GM21619 (cell line): ENCODE results near the gene MYCBP2.

ENCODE experiments used
- ATAC-seq: cut with Tn5 transposase; IDR thresholded peaks from one replicate; pipeline ENCODE4 v1.9.1; 2021; ENCODE audit not compliant: unreplicated experiment

Gene MYCBP2

DNA sequence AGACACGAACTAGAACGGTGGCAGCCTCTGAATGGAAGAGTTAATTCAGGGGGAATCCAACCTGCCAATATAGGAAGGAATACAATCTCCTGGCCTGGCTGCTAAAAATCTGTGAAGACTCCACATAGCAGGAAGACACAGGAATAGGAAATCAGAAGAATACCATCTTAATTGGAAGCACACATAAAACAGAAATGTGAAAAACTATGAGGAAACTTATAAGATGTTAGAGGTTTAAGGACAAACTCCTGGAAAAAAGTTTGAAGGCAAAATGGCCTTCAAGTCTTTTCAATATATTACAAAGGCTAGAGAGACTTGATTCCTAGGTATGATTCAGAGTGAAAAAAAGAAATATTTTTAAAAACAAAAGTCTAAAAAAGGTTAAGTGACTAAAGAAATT is 221.8 kb downstream of the MYCBP2 start:
- ATAC-seq, result no peak

DNA sequence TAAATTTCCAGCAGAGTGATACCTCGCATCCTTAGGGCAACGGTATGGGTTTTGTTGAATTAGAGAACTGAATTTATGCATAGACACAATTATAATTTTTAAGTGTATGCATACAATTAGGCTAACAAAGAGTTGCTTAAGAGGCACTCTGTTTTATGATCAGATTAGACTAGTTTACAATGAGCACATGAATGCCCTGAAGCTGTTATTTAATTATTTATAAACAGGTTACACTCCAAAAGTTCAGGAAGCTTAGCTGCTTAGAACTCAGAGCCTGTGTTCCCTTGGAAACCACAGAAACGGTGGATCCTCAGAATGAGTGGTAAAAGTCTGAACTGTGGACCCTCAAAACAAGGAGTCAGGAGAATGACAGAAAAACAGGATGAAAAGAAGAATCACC is 227.5 kb downstream of the MYCBP2 start:
- ATAC-seq, result no peak

DNA sequence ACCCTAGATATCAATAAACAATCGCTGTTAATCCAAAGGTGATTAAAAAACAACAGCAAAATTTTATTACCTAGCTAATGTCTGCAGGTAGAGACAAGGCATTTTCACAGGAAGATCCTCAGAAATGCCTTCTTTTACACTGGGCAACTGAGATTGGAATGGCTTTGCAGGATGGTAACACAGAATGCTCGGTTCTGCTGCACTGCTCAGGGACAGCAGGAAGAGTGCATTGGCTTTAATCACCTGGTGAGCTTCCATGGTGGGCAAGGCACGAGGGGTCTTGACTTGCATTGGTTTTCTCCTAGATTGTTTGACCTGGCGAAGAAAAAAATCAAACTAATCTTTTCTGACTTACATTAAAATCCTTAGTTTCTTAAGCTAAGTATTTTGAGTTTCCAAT is 231.6 kb downstream of the MYCBP2 start:
- no peak for ATAC-seq

DNA sequence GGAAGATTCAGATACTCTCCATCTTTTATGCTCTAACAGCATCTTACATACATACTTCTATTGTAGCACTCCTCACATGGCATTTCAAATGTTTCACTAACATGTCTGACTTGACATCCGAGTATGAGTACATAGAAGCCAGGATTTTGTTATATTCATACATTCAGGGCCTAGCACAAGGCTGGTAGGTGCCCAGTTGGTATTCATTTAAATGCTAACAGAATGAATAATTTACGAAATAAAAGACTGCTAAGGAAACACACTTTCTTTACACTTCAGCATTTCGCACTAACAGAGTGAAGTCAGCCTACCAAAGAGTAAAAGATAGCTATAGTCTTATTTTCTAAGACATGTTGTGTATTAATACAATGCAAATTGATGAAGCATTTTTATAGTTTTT is 232.1 kb downstream of the MYCBP2 start:
- ATAC-seq, result no peak

DNA sequence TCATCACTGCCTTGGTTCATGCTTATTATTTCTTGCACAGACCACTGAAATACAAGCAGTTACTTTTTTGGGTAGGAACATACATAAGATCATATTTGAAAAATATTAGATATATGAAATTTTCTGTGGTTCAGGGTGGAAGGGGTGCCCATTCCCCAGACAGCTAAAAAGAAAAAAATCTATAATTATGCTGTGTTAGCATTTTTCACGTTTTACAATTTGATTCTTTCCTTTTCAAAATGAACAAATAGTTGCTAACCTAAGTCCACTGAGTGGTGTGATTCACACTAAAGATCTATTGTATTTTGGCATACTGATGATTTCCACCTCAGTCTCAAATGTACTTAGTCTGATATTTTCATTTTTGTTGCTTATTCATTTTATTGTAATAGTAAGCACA is 233.2 kb downstream of the MYCBP2 start:
- ATAC-seq, result no peak

DNA sequence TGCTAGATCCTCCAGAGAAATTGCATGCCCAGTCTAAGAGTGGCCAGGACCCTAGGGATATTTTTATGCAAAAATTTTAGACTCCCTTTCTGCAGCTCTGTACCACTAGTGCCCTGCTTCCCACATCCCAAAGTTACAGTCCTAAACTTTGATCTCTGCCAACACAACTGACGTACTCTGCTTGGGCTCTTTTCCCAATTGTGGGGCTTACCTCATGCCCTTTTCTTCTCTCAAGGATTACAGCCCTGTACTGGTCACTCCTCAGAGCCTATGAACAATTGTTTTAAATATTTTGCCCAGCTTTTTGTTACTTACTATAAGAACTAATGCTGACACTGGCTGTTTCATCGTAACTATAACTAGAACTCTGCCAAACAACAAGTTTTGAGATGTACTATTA is 242.1 kb downstream of the MYCBP2 start:
- ATAC-seq, result no peak

DNA sequence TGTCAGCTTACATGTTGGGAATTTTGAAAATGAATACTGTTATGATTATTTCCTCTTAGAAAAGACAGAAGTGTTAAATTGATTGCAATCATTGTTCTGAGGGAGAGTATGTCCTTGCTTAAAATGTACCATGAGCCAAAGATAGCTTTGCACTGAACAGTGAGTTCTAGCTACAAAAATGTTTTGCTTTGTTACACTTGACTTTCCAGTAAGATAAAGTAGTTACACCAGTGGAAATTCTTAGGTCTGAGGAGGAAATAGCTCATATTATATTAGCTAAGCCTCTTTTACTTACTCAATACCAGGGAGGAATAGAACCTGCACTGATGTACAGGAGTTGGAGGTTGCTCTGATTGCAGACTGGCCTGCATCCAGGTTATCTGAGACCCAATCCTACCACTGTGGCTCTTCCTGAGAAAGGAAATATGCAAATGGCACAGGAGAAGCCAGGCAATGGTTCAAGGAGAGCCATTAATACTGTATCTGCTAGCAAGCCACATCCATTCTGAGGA is 246.9 kb downstream of the MYCBP2 start:
- ATAC-seq, result no peak

DNA sequence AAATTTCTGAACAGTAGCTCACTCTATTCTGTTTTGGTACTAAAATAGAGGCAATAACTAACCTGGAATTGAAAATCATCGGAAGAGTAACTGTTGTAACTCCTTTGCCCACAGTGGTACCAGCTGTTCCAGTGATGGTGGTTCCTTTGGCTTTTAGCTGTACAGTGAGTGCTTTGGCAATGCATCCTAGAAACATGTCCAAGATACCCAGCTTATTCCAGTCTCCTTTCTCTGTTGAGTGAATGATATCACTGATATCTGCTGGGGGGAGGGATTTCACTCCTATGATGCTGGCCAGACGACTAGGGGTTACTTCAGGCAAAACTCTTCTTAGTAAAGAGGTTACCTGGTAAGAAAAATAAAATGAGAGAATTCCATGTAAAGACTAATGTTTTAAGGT is 259.4 kb downstream of the MYCBP2 start:
- no peak for ATAC-seq

DNA sequence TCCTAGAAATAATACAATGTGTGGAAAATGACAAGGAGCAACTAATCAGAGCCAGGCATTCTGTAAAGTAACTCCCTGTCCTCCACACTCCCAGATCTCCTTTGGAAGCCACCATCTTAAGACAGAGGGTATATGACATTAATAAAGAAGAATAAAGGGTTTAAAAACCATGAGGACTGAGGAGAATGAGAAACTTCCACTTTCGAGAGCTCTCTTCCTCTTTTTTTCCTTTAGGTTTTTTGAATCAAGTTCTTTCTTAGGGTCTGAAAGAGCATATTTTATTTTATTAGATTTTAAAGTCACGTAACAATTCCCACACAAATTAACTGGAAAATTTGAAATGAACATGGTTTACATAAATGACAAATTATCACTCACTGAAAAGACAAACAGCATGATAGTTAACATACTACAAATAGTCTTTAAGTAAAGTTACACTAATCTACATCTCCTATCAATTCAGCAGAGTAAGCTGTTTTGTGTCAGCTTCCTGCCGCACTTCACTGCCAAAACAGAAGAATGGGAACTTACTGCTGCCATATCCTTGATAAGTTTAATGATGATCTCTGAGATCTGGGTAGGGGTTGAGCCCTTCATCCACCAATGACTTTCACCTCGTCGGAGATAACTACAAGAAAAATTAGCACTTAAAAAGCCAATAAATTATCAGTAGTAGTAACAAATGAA is 261.3 kb downstream of the MYCBP2 start:
- ATAC-seq, result no peak

DNA sequence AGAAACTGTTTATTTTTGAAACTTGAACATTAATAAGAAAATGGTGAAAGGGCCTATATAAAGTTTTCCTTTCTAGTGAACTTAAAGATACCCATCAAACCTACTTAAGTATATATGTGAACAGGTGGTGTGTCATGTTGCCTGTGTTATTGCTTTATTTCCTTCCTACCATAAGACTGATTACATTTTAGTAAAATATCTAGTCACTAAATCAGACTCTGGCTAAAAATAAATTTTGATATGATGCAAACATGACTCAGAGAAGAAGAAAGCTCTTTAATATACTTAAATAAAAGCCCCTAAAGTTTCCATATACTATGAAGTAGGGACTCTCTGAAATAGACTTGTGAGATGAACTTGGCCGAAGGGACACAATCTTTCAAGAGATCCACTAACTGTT is 264.8 kb downstream of the MYCBP2 start:
- ATAC-seq, result no peak

DNA sequence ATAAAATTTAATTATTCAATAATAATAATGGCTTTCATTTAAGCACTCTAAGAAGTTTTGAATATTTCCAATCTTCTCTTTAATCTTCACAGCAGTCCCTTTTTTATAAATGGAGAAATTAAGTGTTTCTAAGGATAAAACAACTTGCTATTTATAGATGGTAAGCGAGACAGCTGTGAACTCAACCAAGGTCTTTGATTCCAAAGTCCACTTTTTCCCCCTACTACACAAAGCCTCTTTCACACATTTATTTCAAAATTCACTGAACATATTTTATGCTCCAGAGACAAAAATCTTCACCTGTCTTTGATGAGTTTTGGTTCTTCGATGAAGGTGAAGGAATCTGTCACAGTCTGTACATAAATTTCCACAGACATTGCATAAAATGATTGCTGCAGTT is 265.5 kb downstream of the MYCBP2 start:
- ATAC-seq, result no peak

DNA sequence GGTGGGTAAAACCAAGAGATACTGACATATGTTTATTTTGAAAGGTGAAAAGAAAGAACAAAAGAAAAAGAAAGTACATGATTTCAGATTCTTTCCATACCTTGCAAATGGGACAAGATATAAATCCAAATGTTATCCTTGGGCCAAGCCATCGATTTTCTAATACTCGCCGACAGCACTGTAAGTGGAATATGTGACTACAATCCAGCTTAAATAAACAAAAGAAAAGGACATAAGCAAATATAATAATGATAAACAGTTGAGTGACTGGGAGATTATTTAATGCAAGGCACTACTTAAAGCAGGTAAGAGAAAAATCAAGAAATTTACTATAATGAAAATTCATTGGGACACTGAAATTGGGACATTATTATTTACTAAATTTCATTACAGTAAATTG is 270.0 kb downstream of the MYCBP2 start:
- ATAC-seq, result no peak

DNA sequence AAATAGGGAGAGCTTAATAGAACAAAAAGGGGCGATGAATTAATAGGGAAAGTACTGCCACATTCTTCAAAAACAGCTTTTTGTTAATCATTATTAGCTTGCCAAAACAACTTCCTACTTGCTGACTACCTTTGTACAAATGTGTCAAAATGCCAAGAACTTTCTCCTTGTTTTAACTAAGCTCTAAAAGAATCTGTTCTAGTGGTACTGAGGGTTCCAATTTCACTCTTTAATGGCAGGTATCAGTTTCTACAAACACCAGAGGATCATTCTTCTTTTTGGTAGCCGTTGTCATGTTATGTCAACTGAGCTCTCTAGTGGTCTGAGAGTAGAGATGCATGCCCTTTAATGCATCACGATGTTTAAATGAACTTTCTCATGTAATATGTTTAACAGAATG is 270.5 kb downstream of the MYCBP2 start:
- ATAC-seq, result no peak

DNA sequence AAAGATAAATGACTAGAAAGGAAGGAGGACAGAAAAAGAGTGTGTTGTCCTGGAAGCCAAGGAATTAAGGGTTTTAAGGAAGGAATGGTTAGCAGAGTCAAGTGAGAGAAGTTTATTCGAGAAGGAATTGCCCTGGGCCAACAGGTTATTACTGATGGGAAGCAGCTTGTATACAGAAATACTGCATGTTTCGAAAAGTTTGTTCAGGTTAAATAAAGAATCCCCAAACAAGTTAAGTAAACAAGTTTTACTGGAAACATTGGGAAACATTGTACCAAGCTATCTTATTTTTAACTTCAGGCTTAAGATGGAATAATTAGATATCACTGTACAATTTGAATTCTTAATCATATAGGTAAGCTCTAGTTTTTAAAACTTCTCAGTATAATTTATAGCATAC is 271.7 kb downstream of the MYCBP2 start:
- ATAC-seq, result no peak

DNA sequence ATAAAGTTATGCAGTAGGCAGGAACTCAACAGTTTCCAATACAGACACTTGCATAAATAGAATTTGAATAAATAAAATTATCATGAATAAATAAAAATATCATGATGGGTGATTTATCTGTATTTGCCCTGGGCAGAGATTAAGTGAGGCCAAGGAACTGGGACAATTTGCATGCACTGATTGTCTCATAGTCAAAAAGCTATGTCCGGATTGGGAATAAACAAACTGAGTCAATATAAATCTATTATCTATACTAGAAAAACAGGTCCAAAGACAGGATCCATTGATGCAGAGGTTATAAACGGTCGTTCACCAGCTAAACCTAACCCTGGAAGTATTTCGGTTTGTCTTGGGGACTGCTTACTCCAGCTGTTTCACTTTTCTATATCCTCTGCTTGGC is 273.7 kb downstream of the MYCBP2 start:
- ATAC-seq, result no peak

DNA sequence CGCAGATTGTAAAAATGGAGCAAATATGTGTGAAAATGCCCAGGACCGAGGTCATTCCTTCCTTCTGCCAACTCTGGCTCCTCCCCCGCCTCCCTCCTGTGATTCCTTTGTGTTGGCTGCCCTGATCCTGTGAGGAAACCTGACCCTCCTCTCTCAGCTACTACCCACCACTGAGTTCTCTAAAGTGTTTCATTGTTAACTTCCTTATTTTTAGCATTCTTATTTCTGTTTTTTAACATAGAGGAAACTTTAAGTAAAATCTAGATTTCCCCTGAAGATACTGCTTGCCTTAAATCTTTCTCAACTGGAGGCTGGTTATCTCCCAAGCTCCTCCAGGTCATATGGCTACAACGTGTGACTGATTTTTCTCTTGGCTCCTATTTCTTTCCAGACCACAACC is 278.2 kb downstream of the MYCBP2 start:
- ATAC-seq, result no peak

DNA sequence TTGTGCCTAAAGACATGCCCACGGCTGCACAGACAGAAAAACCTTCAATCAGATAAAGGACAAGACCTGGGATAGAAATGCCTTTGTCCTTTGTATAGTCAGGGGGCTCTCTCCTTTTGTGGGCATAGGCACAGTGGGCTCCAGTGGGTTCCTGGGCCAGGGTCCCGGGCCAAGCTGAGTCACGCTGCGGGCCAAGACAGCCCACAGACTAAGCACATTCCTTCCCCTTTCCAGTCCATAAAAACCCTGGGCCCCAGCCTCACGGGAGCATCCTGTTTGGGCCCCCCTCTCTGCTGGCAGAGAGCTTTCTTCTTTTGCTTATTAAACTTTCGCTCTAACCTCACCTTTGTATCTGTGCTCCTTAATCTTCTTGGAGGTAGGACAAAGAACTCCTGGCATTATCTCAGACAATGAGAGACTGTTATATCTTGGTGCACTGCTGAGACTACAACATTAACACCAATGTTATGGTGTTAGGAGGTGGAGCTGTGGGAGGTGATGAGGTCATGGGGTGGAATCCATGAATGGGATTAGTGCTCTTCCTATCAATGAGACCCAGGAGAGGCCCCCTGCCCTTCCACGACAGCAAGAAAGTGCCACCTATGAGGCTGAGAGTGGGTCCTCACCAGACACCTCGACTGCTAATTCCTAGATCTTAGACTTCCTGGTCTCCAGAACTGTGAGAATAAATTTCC is 279.1 kb downstream of the MYCBP2 start:
- no peak for ATAC-seq

DNA sequence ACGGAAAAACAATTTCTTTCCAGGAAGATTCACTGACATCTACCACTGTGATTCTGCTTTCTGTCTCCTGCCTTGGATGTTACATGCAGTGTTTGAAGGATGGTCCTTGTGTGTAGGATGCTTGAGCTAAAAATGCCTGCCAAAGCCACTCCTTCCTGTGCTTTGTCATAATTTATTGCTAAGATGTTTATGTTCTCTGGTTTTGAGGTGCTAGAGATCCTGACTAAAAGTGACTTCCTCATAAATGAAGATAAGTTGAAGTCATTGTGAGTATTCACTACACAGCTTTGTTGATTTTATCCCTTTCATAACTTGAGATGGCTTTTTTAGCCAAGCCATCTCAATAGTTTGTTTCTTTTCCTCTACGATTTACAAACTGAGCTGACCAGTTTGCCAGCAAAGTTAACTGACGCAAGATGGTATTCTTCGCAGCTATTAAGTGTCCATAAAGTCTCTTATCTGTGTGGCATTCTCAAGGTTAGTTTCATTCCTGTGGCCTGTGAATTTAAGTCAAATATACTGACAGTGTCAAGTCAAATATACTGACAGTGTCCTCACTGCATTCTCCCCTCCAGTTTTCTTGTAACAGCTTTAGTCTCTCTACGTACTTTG is 284.2 kb downstream of the MYCBP2 start:
- ATAC-seq, result no peak

DNA sequence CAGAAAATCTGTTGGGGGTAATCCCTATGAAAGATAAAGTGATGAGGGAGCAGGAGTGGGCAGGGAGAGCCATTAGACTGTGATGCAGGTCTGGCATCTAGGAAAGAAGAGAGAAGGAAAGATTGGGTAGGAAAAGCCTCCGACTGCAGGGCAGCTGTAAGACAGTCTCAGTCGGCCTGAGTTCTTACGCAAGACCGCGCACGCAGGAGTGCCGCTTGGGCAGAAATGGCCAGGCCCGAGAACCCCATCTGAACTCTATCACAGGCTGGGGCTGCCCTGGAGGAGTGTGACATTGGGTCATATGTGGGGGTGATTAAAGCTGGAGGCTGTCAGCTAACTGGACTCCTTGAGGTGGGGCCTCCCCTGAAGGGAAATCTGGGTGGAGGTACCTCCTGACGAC is 286.1 kb downstream of the MYCBP2 start:
- ATAC-seq, result no peak

DNA sequence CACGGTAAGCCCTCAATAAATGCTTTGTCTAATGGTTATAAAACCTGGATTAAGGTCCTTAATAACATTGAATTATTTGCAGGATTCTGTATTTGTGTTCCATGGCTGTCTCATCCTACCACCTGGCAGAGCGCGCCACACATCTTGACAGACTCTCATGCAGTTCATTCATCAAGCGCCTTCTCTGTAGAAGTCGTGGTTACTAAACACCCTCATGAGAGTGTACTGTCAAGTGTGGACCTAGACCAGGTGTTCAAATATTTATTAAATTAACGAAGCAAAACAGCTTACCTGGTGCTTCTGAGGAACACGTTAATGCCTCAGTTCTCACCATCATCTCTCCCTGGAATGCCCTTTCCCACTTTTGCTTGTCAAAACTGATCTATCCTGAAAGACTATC is 286.8 kb downstream of the MYCBP2 start:
- ATAC-seq, result no peak

DNA sequence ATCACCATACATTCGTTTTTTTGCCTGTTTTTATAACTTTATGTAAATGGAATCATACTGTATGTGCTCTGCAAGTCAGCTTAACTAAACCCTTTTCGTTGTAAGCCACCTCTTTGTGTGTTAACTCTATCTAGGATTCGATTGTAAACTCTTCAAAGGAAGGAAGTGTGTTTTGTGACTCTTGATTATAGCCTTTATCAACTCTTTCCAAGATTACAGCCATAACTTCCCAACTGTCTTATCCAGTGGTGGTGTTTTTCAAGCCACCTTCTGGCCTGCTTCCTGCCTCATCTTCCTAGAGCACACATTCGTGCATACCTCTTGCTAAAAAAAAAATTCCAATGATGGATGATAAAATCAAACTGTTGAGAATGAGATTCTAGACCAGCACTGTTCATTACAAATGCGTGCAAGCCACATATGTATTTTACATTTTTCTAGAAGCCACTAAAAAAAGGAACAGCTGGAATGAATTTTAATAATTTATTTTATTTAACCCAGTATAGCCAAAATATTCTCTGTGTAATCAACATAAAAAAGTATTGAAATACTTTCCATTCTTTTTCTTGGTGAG is 287.9 kb downstream of the MYCBP2 start:
- no peak for ATAC-seq

DNA sequence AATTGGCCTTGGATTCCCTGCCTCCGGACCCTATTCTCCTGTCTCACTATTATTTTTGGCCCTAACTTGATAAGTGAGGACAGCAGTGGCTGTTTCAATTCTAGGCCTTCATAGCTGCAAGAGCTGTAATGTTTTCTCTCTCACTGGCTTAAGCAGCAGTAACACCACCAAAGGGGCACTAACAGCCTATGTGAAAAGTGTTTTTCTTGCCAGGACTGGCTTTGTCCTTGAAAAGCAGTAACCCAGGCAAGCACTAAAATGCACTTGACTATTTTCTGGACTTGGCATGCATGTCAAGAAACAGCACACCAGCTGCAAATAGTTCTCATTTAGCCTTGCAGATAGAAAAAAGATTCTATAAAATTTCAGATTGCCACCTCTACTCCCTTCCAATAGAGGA is 290.6 kb downstream of the MYCBP2 start:
- no peak for ATAC-seq
